ENCODE results near the gene FBXW7.

GRCh38 chr4:152419809-152420208, 116.1 kb downstream of the FBXW7 start:
- no peak for TF ChIP-seq CTCF (IDR thresholded peaks at IDR 0.05)
- no peak for TF ChIP-seq POLR2A (IDR thresholded peaks at IDR 0.05)

Measured in body of pancreas (tissue), 4 donors.